22Rv1 (cell line): Measurements from ENCODE around the gene ATP6V1A.
"Not testable (repeated sequence)": the region's sequence is repeated elsewhere in the genome, so short reads cannot be mapped to it uniquely, and the experiment has no call there.

Experiments used
- ZFX ChIP-seq: fragments of 450-650 bp; IDR thresholded peaks from 2 replicates; pipeline ENCODE4 v1.6.1; 2017; ENCODE audit warnings: antibody characterized with exemption, borderline replicate concordance
- TF ChIP-seq, protein P1 (sequence below): fragments of 450-650 bp; IDR thresholded peaks from 2 replicates; pipeline ENCODE4 v1.5.1; 2017; ENCODE audit warnings: mild to moderate bottlenecking

DNA sequence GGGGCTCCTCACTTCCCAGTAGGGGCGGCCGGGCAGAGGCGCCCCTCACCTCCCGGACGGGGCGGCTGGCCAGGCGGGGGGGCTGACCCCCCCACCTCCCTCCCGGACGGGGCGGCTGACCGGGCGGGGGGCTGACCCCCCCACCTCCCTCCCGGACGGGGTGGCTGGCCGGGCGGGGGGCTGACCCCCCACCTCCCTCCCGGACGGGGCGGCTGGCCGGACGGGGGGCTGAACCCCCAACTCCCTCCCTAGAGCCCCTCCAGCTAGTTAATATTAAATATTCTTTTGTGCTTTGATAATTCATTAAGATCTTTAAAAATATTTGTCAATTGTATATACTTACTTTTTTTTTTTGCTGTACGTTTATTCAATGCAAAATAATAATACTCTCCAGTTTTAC is 103.0 kb downstream of the ATP6V1A start:
- TF ChIP-seq, protein P1, sequence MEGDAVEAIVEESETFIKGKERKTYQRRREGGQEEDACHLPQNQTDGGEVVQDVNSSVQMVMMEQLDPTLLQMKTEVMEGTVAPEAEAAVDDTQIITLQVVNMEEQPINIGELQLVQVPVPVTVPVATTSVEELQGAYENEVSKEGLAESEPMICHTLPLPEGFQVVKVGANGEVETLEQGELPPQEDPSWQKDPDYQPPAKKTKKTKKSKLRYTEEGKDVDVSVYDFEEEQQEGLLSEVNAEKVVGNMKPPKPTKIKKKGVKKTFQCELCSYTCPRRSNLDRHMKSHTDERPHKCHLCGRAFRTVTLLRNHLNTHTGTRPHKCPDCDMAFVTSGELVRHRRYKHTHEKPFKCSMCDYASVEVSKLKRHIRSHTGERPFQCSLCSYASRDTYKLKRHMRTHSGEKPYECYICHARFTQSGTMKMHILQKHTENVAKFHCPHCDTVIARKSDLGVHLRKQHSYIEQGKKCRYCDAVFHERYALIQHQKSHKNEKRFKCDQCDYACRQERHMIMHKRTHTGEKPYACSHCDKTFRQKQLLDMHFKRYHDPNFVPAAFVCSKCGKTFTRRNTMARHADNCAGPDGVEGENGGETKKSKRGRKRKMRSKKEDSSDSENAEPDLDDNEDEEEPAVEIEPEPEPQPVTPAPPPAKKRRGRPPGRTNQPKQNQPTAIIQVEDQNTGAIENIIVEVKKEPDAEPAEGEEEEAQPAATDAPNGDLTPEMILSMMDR = not testable (repeated sequence)
- TF ChIP-seq ZFX = not testable (repeated sequence)
